SK-N-SH treated with all-trans-retinoic acid at 6 μM for 48 hours (cell line): ENCODE results near the gene CCL4.

Experiments used
- ATAC-seq: fragments of 200-7000 bp; cut with Tn5 transposase; 3 replicates; pipeline ENCODE4 v1.9.1; 2020; ENCODE audit warnings: mild to moderate bottlenecking, moderate library complexity
- ARNTL ChIP-seq: fragments of 450-650 bp; formaldehyde crosslinking; IDR thresholded peaks from 2 replicates; pipeline ENCODE4 v1.5.0; 2020; ENCODE audit warnings: low read depth, mild to moderate bottlenecking, moderate library complexity, borderline replicate concordance
- BACH2 ChIP-seq: fragments of 250-450 bp; sonication (Bioruptor Pico); IDR thresholded peaks from 2 replicates; pipeline ENCODE4 v1.9.0; 2021; ENCODE audit warnings: mild to moderate bottlenecking, borderline replicate concordance
- CSDC2 ChIP-seq: fragments of 250-450 bp; sonication (Bioruptor Pico); IDR thresholded peaks from 2 replicates; pipeline ENCODE4 v1.5.0; 2020; ENCODE audit warnings: mild to moderate bottlenecking, moderate library complexity
- ESRRG ChIP-seq: fragments of 250-450 bp; sonication (Bioruptor Pico); IDR thresholded peaks from 2 replicates; pipeline ENCODE4 v1.6.1; 2021; ENCODE audit warnings: mild to moderate bottlenecking
- GLIS3 ChIP-seq: fragments of 250-450 bp; sonication (Bioruptor Pico); IDR thresholded peaks from 2 replicates; pipeline ENCODE4 v1.5.0; 2020; ENCODE audit warnings: mild to moderate bottlenecking, moderate library complexity
- ISL1 ChIP-seq: fragments of 250-450 bp; sonication (Bioruptor Pico); IDR thresholded peaks from 2 replicates; pipeline ENCODE4 v2.1.2; 2022; ENCODE audit warnings: mild to moderate bottlenecking, moderate library complexity
- OSR1 ChIP-seq: fragments of 250-450 bp; sonication (Bioruptor Pico); IDR thresholded peaks from 2 replicates; pipeline ENCODE4 v1.8.0; 2022; ENCODE audit warnings: moderate library complexity, mild to moderate bottlenecking, inconsistent platforms
- PATZ1 ChIP-seq: fragments of 250-450 bp; sonication (Bioruptor Pico); IDR thresholded peaks from 2 replicates; pipeline ENCODE4 v1.8.0; 2020; ENCODE audit warnings: mild to moderate bottlenecking, moderate library complexity, borderline replicate concordance
- POU6F1 ChIP-seq: fragments of 250-450 bp; sonication (Bioruptor Pico); IDR thresholded peaks from 2 replicates; pipeline ENCODE4 v1.8.0; 2021; ENCODE audit warnings: low read depth, mild to moderate bottlenecking, moderate library complexity, borderline replicate concordance
- PPARA ChIP-seq: fragments of 250-450 bp; sonication (Bioruptor Pico); IDR thresholded peaks from 2 replicates; pipeline ENCODE4 v1.5.0; 2020; ENCODE audit warnings: mild to moderate bottlenecking, borderline replicate concordance
- SNAI2 ChIP-seq: fragments of 250-450 bp; sonication (Bioruptor Pico); IDR thresholded peaks from 2 replicates; pipeline ENCODE4 v1.5.0; 2020; ENCODE audit warnings: mild to moderate bottlenecking, moderate library complexity
- TCF4 ChIP-seq: fragments of 250-450 bp; sonication (Bioruptor Pico); IDR thresholded peaks from 2 replicates; pipeline ENCODE4 v1.8.0; 2021; ENCODE audit warnings: mild to moderate bottlenecking, moderate library complexity, borderline replicate concordance
- TOX ChIP-seq: fragments of 250-450 bp; sonication (Bioruptor Pico); IDR thresholded peaks from 2 replicates; pipeline ENCODE4 v1.8.0; 2021; ENCODE audit warnings: mild to moderate bottlenecking, moderate library complexity, borderline replicate concordance
- ZC3H10 ChIP-seq: fragments of 250-450 bp; sonication (Bioruptor Pico); IDR thresholded peaks from 2 replicates; pipeline ENCODE4 v1.5.1; 2021; ENCODE audit warnings: mild to moderate bottlenecking, moderate library complexity
- ZFP3 ChIP-seq: fragments of 250-450 bp; sonication (Bioruptor Pico); IDR thresholded peaks from 2 replicates; pipeline ENCODE4 v1.5.0; 2020; ENCODE audit warnings: mild to moderate bottlenecking, moderate library complexity
- ZFP30 ChIP-seq: fragments of 450-650 bp; formaldehyde crosslinking; IDR thresholded peaks from 2 replicates; pipeline ENCODE4 v1.5.0; 2022; ENCODE audit warnings: mild to moderate bottlenecking, moderate library complexity
- ZNF565 ChIP-seq: fragments of 450-650 bp; formaldehyde crosslinking; conservative IDR thresholded peaks from 2 replicates; pipeline ENCODE4 v1.5.0; 2020; ENCODE audit warnings: low read depth, mild to moderate bottlenecking, moderate library complexity
- ZNF70 ChIP-seq: fragments of 450-650 bp; formaldehyde crosslinking; IDR thresholded peaks from 2 replicates; pipeline ENCODE4 v1.5.0; 2020; ENCODE audit warnings: mild to moderate bottlenecking, moderate library complexity
- TF ChIP-seq, protein P1 (sequence below): fragments of 250-450 bp; sonication (Bioruptor Pico); IDR thresholded peaks from 2 replicates; pipeline ENCODE4 v1.5.0; 2020; ENCODE audit warnings: mild to moderate bottlenecking, moderate library complexity
- TF ChIP-seq, protein P2 (sequence below): fragments of 250-450 bp; sonication (Bioruptor Pico); IDR thresholded peaks from 2 replicates; pipeline ENCODE4 v1.5.1; 2021; ENCODE audit warnings: mild to moderate bottlenecking, moderate library complexity
- TF ChIP-seq, protein P3 (sequence below): fragments of 250-450 bp; sonication (Bioruptor Pico); IDR thresholded peaks from 2 replicates; pipeline ENCODE4 v1.5.1; 2020; ENCODE audit warnings: low read depth, mild to moderate bottlenecking, moderate library complexity

The CCL4 gene

GRCh38 chr17:36147601-36148000 lies 44.0 kb downstream of the CCL4 start:
- no peak for ATAC-seq
- TF ChIP-seq ESRRG (CRISPR knock-in tag) (no peak), TOX (CRISPR knock-in tag) (no peak), SNAI2 (CRISPR knock-in tag) (no peak), ARNTL (CRISPR knock-in tag) (no peak), ZFP3 (CRISPR knock-in tag) (no peak), POU6F1 (CRISPR knock-in tag) (no peak), ZFP30 (CRISPR knock-in tag) (no peak), PPARA (CRISPR knock-in tag) (no peak), GLIS3 (CRISPR knock-in tag) (no peak), BACH2 (CRISPR knock-in tag) (no peak), OSR1 (no peak), ZNF565 (no peak), ZNF70 (CRISPR knock-in tag) (no peak), TCF4 (no peak), CSDC2 (no peak), ZC3H10 (CRISPR knock-in tag) (no peak), PATZ1 (CRISPR knock-in tag) (no peak)
- TF ChIP-seq, protein P1, sequence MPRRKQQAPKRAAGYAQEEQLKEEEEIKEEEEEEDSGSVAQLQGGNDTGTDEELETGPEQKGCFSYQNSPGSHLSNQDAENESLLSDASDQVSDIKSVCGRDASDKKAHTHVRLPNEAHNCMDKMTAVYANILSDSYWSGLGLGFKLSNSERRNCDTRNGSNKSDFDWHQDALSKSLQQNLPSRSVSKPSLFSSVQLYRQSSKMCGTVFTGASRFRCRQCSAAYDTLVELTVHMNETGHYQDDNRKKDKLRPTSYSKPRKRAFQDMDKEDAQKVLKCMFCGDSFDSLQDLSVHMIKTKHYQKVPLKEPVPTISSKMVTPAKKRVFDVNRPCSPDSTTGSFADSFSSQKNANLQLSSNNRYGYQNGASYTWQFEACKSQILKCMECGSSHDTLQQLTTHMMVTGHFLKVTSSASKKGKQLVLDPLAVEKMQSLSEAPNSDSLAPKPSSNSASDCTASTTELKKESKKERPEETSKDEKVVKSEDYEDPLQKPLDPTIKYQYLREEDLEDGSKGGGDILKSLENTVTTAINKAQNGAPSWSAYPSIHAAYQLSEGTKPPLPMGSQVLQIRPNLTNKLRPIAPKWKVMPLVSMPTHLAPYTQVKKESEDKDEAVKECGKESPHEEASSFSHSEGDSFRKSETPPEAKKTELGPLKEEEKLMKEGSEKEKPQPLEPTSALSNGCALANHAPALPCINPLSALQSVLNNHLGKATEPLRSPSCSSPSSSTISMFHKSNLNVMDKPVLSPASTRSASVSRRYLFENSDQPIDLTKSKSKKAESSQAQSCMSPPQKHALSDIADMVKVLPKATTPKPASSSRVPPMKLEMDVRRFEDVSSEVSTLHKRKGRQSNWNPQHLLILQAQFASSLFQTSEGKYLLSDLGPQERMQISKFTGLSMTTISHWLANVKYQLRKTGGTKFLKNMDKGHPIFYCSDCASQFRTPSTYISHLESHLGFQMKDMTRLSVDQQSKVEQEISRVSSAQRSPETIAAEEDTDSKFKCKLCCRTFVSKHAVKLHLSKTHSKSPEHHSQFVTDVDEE = no peak
- TF ChIP-seq, protein P2, sequence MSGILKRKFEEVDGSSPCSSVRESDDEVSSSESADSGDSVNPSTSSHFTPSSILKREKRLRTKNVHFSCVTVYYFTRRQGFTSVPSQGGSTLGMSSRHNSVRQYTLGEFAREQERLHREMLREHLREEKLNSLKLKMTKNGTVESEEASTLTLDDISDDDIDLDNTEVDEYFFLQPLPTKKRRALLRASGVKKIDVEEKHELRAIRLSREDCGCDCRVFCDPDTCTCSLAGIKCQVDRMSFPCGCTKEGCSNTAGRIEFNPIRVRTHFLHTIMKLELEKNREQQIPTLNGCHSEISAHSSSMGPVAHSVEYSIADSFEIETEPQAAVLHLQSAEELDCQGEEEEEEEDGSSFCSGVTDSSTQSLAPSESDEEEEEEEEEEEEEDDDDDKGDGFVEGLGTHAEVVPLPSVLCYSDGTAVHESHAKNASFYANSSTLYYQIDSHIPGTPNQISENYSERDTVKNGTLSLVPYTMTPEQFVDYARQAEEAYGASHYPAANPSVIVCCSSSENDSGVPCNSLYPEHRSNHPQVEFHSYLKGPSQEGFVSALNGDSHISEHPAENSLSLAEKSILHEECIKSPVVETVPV (CRISPR knock-in tag) = no peak
- TF ChIP-seq, protein P3, sequence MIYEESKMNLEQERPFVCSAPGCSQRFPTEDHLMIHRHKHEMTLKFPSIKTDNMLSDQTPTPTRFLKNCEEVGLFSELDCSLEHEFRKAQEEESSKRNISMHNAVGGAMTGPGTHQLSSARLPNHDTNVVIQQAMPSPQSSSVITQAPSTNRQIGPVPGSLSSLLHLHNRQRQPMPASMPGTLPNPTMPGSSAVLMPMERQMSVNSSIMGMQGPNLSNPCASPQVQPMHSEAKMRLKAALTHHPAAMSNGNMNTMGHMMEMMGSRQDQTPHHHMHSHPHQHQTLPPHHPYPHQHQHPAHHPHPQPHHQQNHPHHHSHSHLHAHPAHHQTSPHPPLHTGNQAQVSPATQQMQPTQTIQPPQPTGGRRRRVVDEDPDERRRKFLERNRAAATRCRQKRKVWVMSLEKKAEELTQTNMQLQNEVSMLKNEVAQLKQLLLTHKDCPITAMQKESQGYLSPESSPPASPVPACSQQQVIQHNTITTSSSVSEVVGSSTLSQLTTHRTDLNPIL = no peak

DNA sequence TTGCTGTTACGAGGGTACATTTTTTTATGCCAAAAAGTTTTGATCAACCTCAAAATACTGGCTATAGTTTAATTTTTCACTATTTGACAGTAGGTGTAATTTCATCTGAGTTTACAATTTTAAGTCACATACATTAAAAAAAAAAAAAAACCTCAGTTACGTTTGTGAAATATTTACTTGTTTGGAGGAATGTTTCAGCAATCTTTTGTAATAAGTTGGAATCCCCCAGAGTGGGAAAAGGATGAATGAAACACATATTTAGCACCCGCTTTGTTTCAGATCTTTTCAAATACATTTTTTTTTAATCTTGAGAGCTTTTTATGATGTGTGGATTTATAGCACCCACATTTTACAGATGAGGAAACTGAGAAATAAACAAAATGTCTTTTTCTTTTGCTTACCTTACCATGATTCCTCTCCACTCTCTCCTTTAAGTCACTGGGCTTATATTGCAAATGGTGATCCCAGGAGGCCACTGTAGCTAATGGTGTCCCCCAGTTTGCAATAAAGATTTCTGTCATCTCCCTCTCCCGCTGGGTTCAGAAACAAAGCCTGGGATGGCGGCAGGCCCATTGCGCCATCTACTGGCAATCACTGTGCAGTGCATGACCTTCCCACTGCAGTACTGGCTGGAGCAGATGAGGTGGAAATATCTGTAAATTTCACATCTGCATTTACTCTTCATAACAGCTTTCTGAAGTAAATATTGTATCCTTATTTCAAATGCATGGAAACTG lies 45.1 kb downstream of the CCL4 start:
- peak; percentile 99 for ATAC-seq

More for the DNA sequence above, 45.1 kb downstream of the CCL4 start:
- TF ChIP-seq ESRRG (CRISPR knock-in tag) = no peak
- no peak for TF ChIP-seq ZFP30 (CRISPR knock-in tag)
- TF ChIP-seq ZFP3 (CRISPR knock-in tag) = no peak
- no peak for TF ChIP-seq BACH2 (CRISPR knock-in tag)
- TF ChIP-seq ZNF565 = no peak
- TF ChIP-seq PPARA (CRISPR knock-in tag) = no peak
- no peak for TF ChIP-seq ISL1 (CRISPR knock-in tag)
- TF ChIP-seq, protein P3 = no peak
- no peak for TF ChIP-seq ARNTL (CRISPR knock-in tag)
- TF ChIP-seq GLIS3 (CRISPR knock-in tag) = no peak
- TF ChIP-seq CSDC2 = no peak
- no peak for TF ChIP-seq TOX (CRISPR knock-in tag)
- TF ChIP-seq, all 23 proteins: peak for 0
